H9 (cell line): ENCODE results near the gene ATP13A2. TPM values are rescaled to one million over a fixed set of nuclear protein-coding genes. Genes with fewer than 3 reads are reported as not detected.

Experiments used
- DNase-seq: peaks from one replicate; pipeline ENCODE4 v3.0.0-alpha.2; 2017
- H2AFZ ChIP-seq: one replicate; pipeline ENCODE4 v1.6.1; 2013; ENCODE audit warnings: mild to moderate bottlenecking, low read length, control low read depth, moderate library complexity
- H2AK5ac ChIP-seq: 2 replicates; pipeline ENCODE4 v1.6.1; 2013; ENCODE audit warnings: low read length, control low read depth, mixed read lengths; ENCODE audit not compliant: insufficient read length
- H2BK120ac ChIP-seq: one replicate; pipeline ENCODE4 v1.6.1; 2013; ENCODE audit warnings: low read depth, mild to moderate bottlenecking, low read length, control low read depth, inconsistent platforms; ENCODE audit not compliant: poor library complexity, severe bottlenecking
- H2BK12ac ChIP-seq: 2 replicates; pipeline ENCODE4 v1.6.1; 2013; ENCODE audit warnings: low read length, control low read depth, mixed read lengths, low read depth; ENCODE audit not compliant: insufficient read length
- H2BK15ac ChIP-seq: 2 replicates; pipeline ENCODE4 v1.6.1; 2013; ENCODE audit warnings: low read depth, low read length, control low read depth
- H2BK20ac ChIP-seq: one replicate; pipeline ENCODE4 v1.6.1; 2013; ENCODE audit warnings: low read depth, mild to moderate bottlenecking, low read length, control low read depth, inconsistent platforms; ENCODE audit not compliant: poor library complexity, severe bottlenecking
- H2BK5ac ChIP-seq: 2 replicates; pipeline ENCODE4 v1.6.1; 2013; ENCODE audit warnings: low read length, control low read depth, mixed read lengths; ENCODE audit not compliant: insufficient read length
- H3K14ac ChIP-seq: 2 replicates; pipeline ENCODE4 v1.6.1; 2013; ENCODE audit warnings: low read length, control low read depth; ENCODE audit not compliant: insufficient read depth
- H3K18ac ChIP-seq: 2 replicates; pipeline ENCODE4 v1.6.1; 2013; ENCODE audit warnings: low read depth, mild to moderate bottlenecking, mixed read lengths, low read length, control low read depth; ENCODE audit not compliant: insufficient read length
- H3K23ac ChIP-seq: 2 replicates; pipeline ENCODE4 v1.6.1; 2013; ENCODE audit warnings: low read length, control low read depth, mixed read lengths, low read depth; ENCODE audit not compliant: insufficient read length
- H3K23me2 ChIP-seq: 2 replicates; pipeline ENCODE4 v1.6.1; 2013; ENCODE audit warnings: low read depth, mild to moderate bottlenecking, mixed read lengths, low read length, control low read depth; ENCODE audit not compliant: insufficient read length, poor library complexity, severe bottlenecking
- H3K27ac ChIP-seq: 2 replicates; pipeline ENCODE4 v1.5.1; 2013; ENCODE audit warnings: low read length, control low read depth, mixed read lengths, low read depth; ENCODE audit not compliant: insufficient read length
- H3K27me3 ChIP-seq: 2 replicates; pipeline ENCODE4 v1.6.1; 2013; ENCODE audit warnings: low read length, control low read depth, inconsistent platforms; ENCODE audit not compliant: insufficient read depth
- H3K4ac ChIP-seq: 2 replicates; pipeline ENCODE4 v1.6.1; 2013; ENCODE audit warnings: low read depth, mild to moderate bottlenecking, control low read depth, inconsistent platforms, low read length, moderate library complexity
- H3K4me1 ChIP-seq: 2 replicates; pipeline ENCODE4 v1.6.1; 2013; ENCODE audit warnings: low read length, control low read depth, inconsistent platforms; ENCODE audit not compliant: insufficient read depth
- H3K4me2 ChIP-seq: 2 replicates; pipeline ENCODE4 v1.6.1; 2013; ENCODE audit warnings: low read length, control low read depth, mixed read lengths; ENCODE audit not compliant: insufficient read length, insufficient read depth
- H3K56ac ChIP-seq: 2 replicates; pipeline ENCODE4 v1.6.1; 2013; ENCODE audit warnings: low read depth, mild to moderate bottlenecking, mixed read lengths, low read length, control low read depth; ENCODE audit not compliant: insufficient read length
- H3K79me1 ChIP-seq: 2 replicates; pipeline ENCODE4 v1.6.1; 2013; ENCODE audit warnings: low read depth, mild to moderate bottlenecking, moderate library complexity, low read length, control low read depth, inconsistent platforms; ENCODE audit not compliant: insufficient read depth, poor library complexity, severe bottlenecking
- H3K79me2 ChIP-seq: 2 replicates; pipeline ENCODE4 v1.6.1; 2013; ENCODE audit warnings: low read length, control low read depth, inconsistent platforms; ENCODE audit not compliant: insufficient read depth
- H3K9ac ChIP-seq: 2 replicates; pipeline ENCODE4 v1.6.1; 2013; ENCODE audit warnings: low read length, control low read depth, mixed read lengths; ENCODE audit not compliant: insufficient read length; ENCODE audit errors: extremely low read depth
- H3K9me3 ChIP-seq: one replicate; pipeline ENCODE4 v1.6.1; 2013; ENCODE audit warnings: low read depth, low read length, inconsistent platforms; ENCODE audit not compliant: control insufficient read depth
- H3T11ph ChIP-seq: one replicate; pipeline ENCODE4 v1.6.1; 2013; ENCODE audit warnings: mild to moderate bottlenecking, low read length, control low read depth, inconsistent platforms
- H4K20me1 ChIP-seq: one replicate; pipeline ENCODE4 v1.6.1; 2013; ENCODE audit not compliant: control insufficient read depth, insufficient read length, insufficient read depth
- H4K5ac ChIP-seq: 2 replicates; pipeline ENCODE4 v1.6.1; 2013; ENCODE audit warnings: low read depth, mild to moderate bottlenecking, mixed read lengths, low read length, control low read depth; ENCODE audit not compliant: insufficient read length
- H4K8ac ChIP-seq: replicated peaks from 2 replicates; pipeline ENCODE4 v1.6.1; 2013; ENCODE audit warnings: low read length, control low read depth, mixed read lengths, low read depth; ENCODE audit not compliant: insufficient read length
- H4K91ac ChIP-seq: 2 replicates; pipeline ENCODE4 v1.6.1; 2013; ENCODE audit warnings: low read depth, mild to moderate bottlenecking, moderate library complexity, mixed read lengths, low read length, control low read depth; ENCODE audit not compliant: insufficient read length
- H3K27ac Mint-ChIP-seq, 3 experiments: 2 replicates in 2 of 3; 3 replicates in 1 of 3; pipeline ENCODE4 v1.8.0; 2020 to 2021; ENCODE audit warnings: mixed read lengths in 3 of 3, mild to moderate bottlenecking in 1 of 3, moderate library complexity in 1 of 3
- H3K27me3 Mint-ChIP-seq: 2 replicates; pipeline ENCODE4 v1.8.0; 2021; ENCODE audit warnings: low read depth, mild to moderate bottlenecking, moderate library complexity, mixed read lengths
- H3K36me3 Mint-ChIP-seq, 3 experiments: 2 replicates in 2 of 3; 3 replicates in 1 of 3; pipeline ENCODE4 v1.8.0; 2020 to 2021; ENCODE audit warnings: low read depth in 3 of 3, mixed read lengths in 3 of 3; ENCODE audit not compliant: insufficient read depth in 1 of 3
- H3K4me1 Mint-ChIP-seq, 2 experiments: 2 replicates each; pipeline ENCODE4 v1.8.0; 2020; ENCODE audit warnings: mixed read lengths in 2 of 2
- H3K4me3 Mint-ChIP-seq, 2 experiments: 2 replicates in 1 of 2; 3 replicates in 1 of 2; pipeline ENCODE4 v1.8.0; 2020 to 2021; ENCODE audit warnings: mild to moderate bottlenecking in 2 of 2, mixed read lengths in 2 of 2, moderate library complexity in 1 of 2
- H3K9me3 Mint-ChIP-seq, 2 experiments: 2 replicates in 1 of 2; 3 replicates in 1 of 2; pipeline ENCODE4 v1.8.0; 2020; ENCODE audit warnings: mild to moderate bottlenecking in 2 of 2, mixed read lengths in 2 of 2, moderate library complexity in 1 of 2
- CTCF ChIP-seq: fragments of 200-600 bp; sonication (generic); conservative IDR thresholded peaks from 3 replicates; pipeline ENCODE4 v1.8.0; 2021; ENCODE audit warnings: antibody characterized with exemption, mild to moderate bottlenecking
- WGBS: extraction: QIAGEN DNeasy Blood & Tissue Kit; methylation state at CpG from one replicate; pipeline ENCODE4 v1.1.7; 2013; ENCODE audit warnings: missing lambda C conversion rate, low lambda C conversion rate, mixed read lengths; ENCODE audit not compliant: insufficient read length; ENCODE audit errors: extremely low coverage; 5-methylcytosine and 5-hydroxymethylcytosine counted together
- total RNA-seq: library from RNA; stranded (reverse); gene quantifications from 2 replicates; pipeline ENCODE4 v1.2.1, GENCODE V29; 2021

The ATP13A2 gene
- total RNA-seq, 1 experiment from 2014 or later, result 53.6 TPM

GRCh38 chr1:17056551-17056950 is 44.8 kb upstream of the ATP13A2 start:
- no peak for TF ChIP-seq CTCF
- peaks cover 11% of the 10 kb centered on the region for H3K79me2 ChIP-seq
- peaks cover 0 to under 1% (median under 1%) of the 10 kb centered on the region in 3 experiments; a peak in 2 of 7 replicates for H3K36me3 Mint-ChIP-seq
- no peak overlapping the region for H4K91ac ChIP-seq
- H3K18ac ChIP-seq, result no peak overlapping the region
- H2BK15ac ChIP-seq, result no peak overlapping the region
- no peak overlapping the region; a peak in 1 of 5 replicates for H3K4me3 Mint-ChIP-seq
- no peaks in the 10 kb centered on the region for H4K20me1 ChIP-seq
- H2BK5ac ChIP-seq, result no peak overlapping the region
- no peak overlapping the region for H4K5ac ChIP-seq
- H3K27me3 Mint-ChIP-seq, result peaks cover 12% of the 10 kb centered on the region
- H3K27ac Mint-ChIP-seq, result no peak overlapping the region; a peak in 1 of 7 replicates
- no peaks in the 10 kb centered on the region for H3K9me3 ChIP-seq
- peaks cover 12% of the 10 kb centered on the region for H3K79me1 ChIP-seq
- H2BK12ac ChIP-seq, result no peak overlapping the region
- H3K9ac ChIP-seq, result no peak overlapping the region
- peaks cover 6% of the 10 kb centered on the region; the same call in 1 of the 2 replicates for H3K4me1 ChIP-seq
- H3K56ac ChIP-seq, result no peak overlapping the region
- no peak overlapping the region for H3K4ac ChIP-seq
- no CpG with 5 or more reads among the region's 4 CpGs for WGBS
- DNase-seq, result no peak
- H2AFZ ChIP-seq, result no peak overlapping the region
- H4K8ac ChIP-seq, result no peak overlapping the region
- no peak overlapping the region for H3K23ac ChIP-seq
- H3K23me2 ChIP-seq, result peaks cover 5% of the 10 kb centered on the region
- H2BK20ac ChIP-seq, result no peak overlapping the region
- H3K9me3 Mint-ChIP-seq, result no peaks in the 10 kb centered on the region
- no peak overlapping the region for H2BK120ac ChIP-seq
- H3T11ph ChIP-seq, result no peak overlapping the region
- H2AK5ac ChIP-seq, result no peak overlapping the region
- no peak overlapping the region for H3K4me2 ChIP-seq
- peaks cover 16 to 25% of the 10 kb centered on the region in 2 experiments for H3K4me1 Mint-ChIP-seq
- H3K27ac ChIP-seq, result no peak overlapping the region
- no peak overlapping the region for H3K14ac ChIP-seq
- peaks cover 2% of the 10 kb centered on the region; the same call in 1 of the 2 replicates for H3K27me3 ChIP-seq
